Measurements from ENCODE around the gene SEL1L3.

- TF ChIP-seq CTCF (IDR thresholded peaks at IDR 0.05) (no peak), EZH2 (IDR thresholded peaks at IDR 0.05; ENCODE audit: borderline replicate concordance, insufficient read depth, low read depth, low read length, poor library complexity, severe bottlenecking) (no peak)
Observed at GRCh38 chr4:25757452-25757851, 105.3 kb downstream of the SEL1L3 start.
